ENCODE data around the gene NAPB. TPM values are rescaled to one million over a fixed set of nuclear protein-coding genes. Genes with fewer than 3 reads are reported as not detected.
A peak's percentile ranks its signal among the peaks of the same experiment; 100 is the strongest.

NAPB gene
- total RNA-seq, 1 experiment from 2014 or later, result 5.8 TPM

- ATAC-seq (no peak), DNase-seq (ENCODE audit: low read depth, low spot score) (no peak)
- TF ChIP-seq CTCF (IDR thresholded peaks at IDR 0.05), result peak; percentile 70
- TF ChIP-seq, protein P1, sequence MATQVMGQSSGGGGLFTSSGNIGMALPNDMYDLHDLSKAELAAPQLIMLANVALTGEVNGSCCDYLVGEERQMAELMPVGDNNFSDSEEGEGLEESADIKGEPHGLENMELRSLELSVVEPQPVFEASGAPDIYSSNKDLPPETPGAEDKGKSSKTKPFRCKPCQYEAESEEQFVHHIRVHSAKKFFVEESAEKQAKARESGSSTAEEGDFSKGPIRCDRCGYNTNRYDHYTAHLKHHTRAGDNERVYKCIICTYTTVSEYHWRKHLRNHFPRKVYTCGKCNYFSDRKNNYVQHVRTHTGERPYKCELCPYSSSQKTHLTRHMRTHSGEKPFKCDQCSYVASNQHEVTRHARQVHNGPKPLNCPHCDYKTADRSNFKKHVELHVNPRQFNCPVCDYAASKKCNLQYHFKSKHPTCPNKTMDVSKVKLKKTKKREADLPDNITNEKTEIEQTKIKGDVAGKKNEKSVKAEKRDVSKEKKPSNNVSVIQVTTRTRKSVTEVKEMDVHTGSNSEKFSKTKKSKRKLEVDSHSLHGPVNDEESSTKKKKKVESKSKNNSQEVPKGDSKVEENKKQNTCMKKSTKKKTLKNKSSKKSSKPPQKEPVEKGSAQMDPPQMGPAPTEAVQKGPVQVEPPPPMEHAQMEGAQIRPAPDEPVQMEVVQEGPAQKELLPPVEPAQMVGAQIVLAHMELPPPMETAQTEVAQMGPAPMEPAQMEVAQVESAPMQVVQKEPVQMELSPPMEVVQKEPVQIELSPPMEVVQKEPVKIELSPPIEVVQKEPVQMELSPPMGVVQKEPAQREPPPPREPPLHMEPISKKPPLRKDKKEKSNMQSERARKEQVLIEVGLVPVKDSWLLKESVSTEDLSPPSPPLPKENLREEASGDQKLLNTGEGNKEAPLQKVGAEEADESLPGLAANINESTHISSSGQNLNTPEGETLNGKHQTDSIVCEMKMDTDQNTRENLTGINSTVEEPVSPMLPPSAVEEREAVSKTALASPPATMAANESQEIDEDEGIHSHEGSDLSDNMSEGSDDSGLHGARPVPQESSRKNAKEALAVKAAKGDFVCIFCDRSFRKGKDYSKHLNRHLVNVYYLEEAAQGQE (IDR thresholded peaks at IDR 0.05; ENCODE audit: insufficient read depth in 1 of 2, low read depth in 2 of 2, low read length in 1 of 2), result no peak
- Histone ChIP-seq H3K27me3 (ENCODE audit: control insufficient read depth, insufficient read depth, low read length) (no peaks in the 10 kb centered on the region), H3K4me1 (ENCODE audit: control insufficient read depth, insufficient read depth, low read length) (no peaks in the 10 kb centered on the region), H3K36me3 (ENCODE audit: control insufficient read depth, insufficient read depth, low read length) (no peaks in the 10 kb centered on the region), H3K27ac (ENCODE audit: low read length) (no peak overlapping the region), H3K4me3 (ENCODE audit: low read depth in 2 of 2, low read length in 2 of 2) (no peak overlapping the region), H3K9me3 (ENCODE audit: control insufficient read depth, insufficient read depth, low read depth, low read length) (no peaks in the 10 kb centered on the region)
- CTCF ChIA-PET, result interaction anchor here (0.7 kb wide), 1 partner anchor 237 kb away, joined by 4 read pairs; no protein-coding TSS in a partner anchor
- in situ Hi-C loops (cut with HindIII; ENCODE audit: low pct_unique_long_range_greater_than_20kb, low sequenced_read_pairs) (no loop called here), intact Hi-C loops (cut with micrococcal nuclease; ENCODE audit: unreplicated experiment) (no loop called here)
- no TSS peak for BruUV-seq (replicated peaks)
- POLR2A ChIA-PET, result no interaction called here
Measured at GRCh38 chr20:23446505-23446904, 25.2 kb upstream of the NAPB start.

GRCh38 chr20:23445596-23446217 is 24.4 kb upstream of the NAPB start:
- Histone ChIP-seq H3K4me1 (ENCODE audit: control insufficient read depth, insufficient read depth, low read length) (no peaks in the 10 kb centered on the region), H3K27me3 (ENCODE audit: control insufficient read depth, insufficient read depth, low read length) (no peaks in the 10 kb centered on the region), H3K9me3 (ENCODE audit: control insufficient read depth, insufficient read depth, low read depth, low read length) (no peaks in the 10 kb centered on the region), H3K27ac (ENCODE audit: low read length) (no peak overlapping the region), H3K36me3 (ENCODE audit: control insufficient read depth, insufficient read depth, low read length) (no peaks in the 10 kb centered on the region), H3K4me3 (ENCODE audit: low read depth in 2 of 2, low read length in 2 of 2) (no peak overlapping the region)
- no peak for DNase-seq (ENCODE audit: low read depth, low spot score)
- TF ChIP-seq POLR2AphosphoS5 (IDR thresholded peaks at IDR 0.05; ENCODE audit: low read depth, low read length), result no peak
- POLR2A ChIA-PET, result no interaction called here
- CTCF ChIA-PET, result interaction anchor here (0.7 kb wide), 1 partner anchor 238 kb away, joined by 4 read pairs; no protein-coding TSS in a partner anchor
- no TSS peak for BruUV-seq (replicated peaks)
- no peak for ATAC-seq
- intact Hi-C loops (cut with micrococcal nuclease; ENCODE audit: unreplicated experiment), result no loop called here
- in situ Hi-C loops (cut with HindIII; ENCODE audit: low pct_unique_long_range_greater_than_20kb, low sequenced_read_pairs), result no loop called here

- no peaks in the 10 kb centered on the region for H3K36me3 ChIP-seq (ENCODE audit: control insufficient read depth, insufficient read depth, low read length)
- H3K9me3 ChIP-seq (ENCODE audit: control insufficient read depth, insufficient read depth, low read depth, low read length), result no peaks in the 10 kb centered on the region
- no peaks in the 10 kb centered on the region for H3K27me3 ChIP-seq (ENCODE audit: control insufficient read depth, insufficient read depth, low read length)
- H3K27ac ChIP-seq (ENCODE audit: low read length), result no peak overlapping the region
- in situ Hi-C loops (cut with HindIII; ENCODE audit: low pct_unique_long_range_greater_than_20kb, low sequenced_read_pairs), result no loop called here
- intact Hi-C loops (cut with micrococcal nuclease; ENCODE audit: unreplicated experiment), result no loop called here
- ATAC-seq (no peak), DNase-seq (ENCODE audit: low read depth, low spot score) (no peak)
- H3K4me3 ChIP-seq (ENCODE audit: low read depth in 2 of 2, low read length in 2 of 2), result no peak overlapping the region
- TF ChIP-seq TCF7L2 (IDR thresholded peaks at IDR 0.05; ENCODE audit: low read depth, low read length) (no peak), SIN3A (IDR thresholded peaks at IDR 0.05; ENCODE audit: borderline replicate concordance, insufficient read depth, low read depth, low read length) (no peak), POLR2AphosphoS5 (IDR thresholded peaks at IDR 0.05; ENCODE audit: low read depth, low read length) (no peak), CTCF (IDR thresholded peaks at IDR 0.05) (no peak)
- no TSS peak for BruUV-seq (replicated peaks)
- H3K4me1 ChIP-seq (ENCODE audit: control insufficient read depth, insufficient read depth, low read length), result no peaks in the 10 kb centered on the region
- POLR2A ChIA-PET, result no interaction called here
- CTCF ChIA-PET, result no interaction called here
Measured at GRCh38 chr20:23444859-23445258, 23.6 kb upstream of the NAPB start.
